Peyer's patch (tissue), 4 donors: Measurements from ENCODE around the gene KIF3B. TPM values are rescaled to one million over a fixed set of nuclear protein-coding genes. Genes with fewer than 3 reads are reported as not detected.

Experiments used
- DNase-seq, 3 donors: peaks; one replicate each; pipeline ENCODE4 v3.0.0-alpha.2; 2017 to 2019
- H3K27ac ChIP-seq, 4 donors: fragments of 200-600 bp; sonication (generic); one replicate each; pipeline ENCODE4 v1.5.1; 2016 to 2019
- H3K27me3 ChIP-seq, 2 donors: fragments of 200-600 bp; sonication (generic); one replicate each; pipeline ENCODE4 v1.5.1; 2019
- H3K36me3 ChIP-seq, 3 donors: fragments of 200-600 bp; sonication (generic); one replicate each; pipeline ENCODE4 v1.5.1; 2016 to 2019
- H3K4me1 ChIP-seq, 4 donors: fragments of 200-600 bp; sonication (generic); one replicate each; pipeline ENCODE4 v1.5.1; 2016 to 2019
- H3K4me3 ChIP-seq, 4 donors: fragments of 200-600 bp; sonication (generic); 1 replicate in 3 of 4; 2 replicates in 1 of 4; pipeline ENCODE4 v1.5.1; 2016 to 2019; ENCODE audit warnings: mild to moderate bottlenecking in 1 of 4
- H3K9me3 ChIP-seq, 4 donors: fragments of 200-600 bp; sonication (generic); one replicate each; pipeline ENCODE4 v1.5.1; 2016 to 2019; ENCODE audit warnings: mild to moderate bottlenecking in 1 of 4
- CTCF ChIP-seq, 6 experiments: fragments of 450-650 bp in 4 of 6; fragments of 200-600 bp in 2 of 6; sonication (generic) in 1 of 6; IDR thresholded peaks; one replicate each; pipeline ENCODE4 v1.5.1; 2017 to 2019; ENCODE audit warnings: antibody characterized with exemption in 6 of 6, mild to moderate bottlenecking in 3 of 6, moderate library complexity in 1 of 6
- POLR2A ChIP-seq, 2 donors: fragments of 450-650 bp; IDR thresholded peaks; one replicate each; pipeline ENCODE4 v1.5.1; 2017; ENCODE audit warnings: antibody characterized with exemption in 2 of 2, mild to moderate bottlenecking in 2 of 2, moderate library complexity in 2 of 2
- total RNA-seq, 4 donors: library from RNA; depleted of rRNA; stranded (reverse); fragments of >200 nt; gene quantifications; one replicate each; pipeline ENCODE4 v1.1.0, GENCODE V29; 2016

KIF3B gene
- total RNA-seq = 10 to 100 TPM; 42.1 to 77.6 (median 57.7) TPM

GRCh38 chr20:32277361-32278198 is at the start of gene KIF3B:
Gene KIF3B (plus strand): TSS chr20:32277651. CDS start chr20:32309778, 32,127 bp downstream.
- H3K9me3 ChIP-seq = no peaks in the 10 kb centered on the region
- no peaks in the 10 kb centered on the region for H3K27me3 ChIP-seq
- peaks cover 0 to 22% (median 2%) of the 10 kb centered on the region in 4 donors for H3K4me1 ChIP-seq
- peak; percentile 83 to 94 (median 84) for DNase-seq
- peak; percentile 28 to 43 for TF ChIP-seq POLR2A (IDR thresholded peaks at IDR 0.05)
- TF ChIP-seq CTCF (IDR thresholded peaks at IDR 0.05) = peak in 1 of 6 experiments; percentile 2
- H3K36me3 ChIP-seq = no peaks in the 10 kb centered on the region
- peak within 1 kb of the TSS; percentile 78 to 91 (median 80) for H3K27ac ChIP-seq
- peak within 1 kb of the TSS; percentile 64 to 100 (median 88) for H3K4me3 ChIP-seq

DNA sequence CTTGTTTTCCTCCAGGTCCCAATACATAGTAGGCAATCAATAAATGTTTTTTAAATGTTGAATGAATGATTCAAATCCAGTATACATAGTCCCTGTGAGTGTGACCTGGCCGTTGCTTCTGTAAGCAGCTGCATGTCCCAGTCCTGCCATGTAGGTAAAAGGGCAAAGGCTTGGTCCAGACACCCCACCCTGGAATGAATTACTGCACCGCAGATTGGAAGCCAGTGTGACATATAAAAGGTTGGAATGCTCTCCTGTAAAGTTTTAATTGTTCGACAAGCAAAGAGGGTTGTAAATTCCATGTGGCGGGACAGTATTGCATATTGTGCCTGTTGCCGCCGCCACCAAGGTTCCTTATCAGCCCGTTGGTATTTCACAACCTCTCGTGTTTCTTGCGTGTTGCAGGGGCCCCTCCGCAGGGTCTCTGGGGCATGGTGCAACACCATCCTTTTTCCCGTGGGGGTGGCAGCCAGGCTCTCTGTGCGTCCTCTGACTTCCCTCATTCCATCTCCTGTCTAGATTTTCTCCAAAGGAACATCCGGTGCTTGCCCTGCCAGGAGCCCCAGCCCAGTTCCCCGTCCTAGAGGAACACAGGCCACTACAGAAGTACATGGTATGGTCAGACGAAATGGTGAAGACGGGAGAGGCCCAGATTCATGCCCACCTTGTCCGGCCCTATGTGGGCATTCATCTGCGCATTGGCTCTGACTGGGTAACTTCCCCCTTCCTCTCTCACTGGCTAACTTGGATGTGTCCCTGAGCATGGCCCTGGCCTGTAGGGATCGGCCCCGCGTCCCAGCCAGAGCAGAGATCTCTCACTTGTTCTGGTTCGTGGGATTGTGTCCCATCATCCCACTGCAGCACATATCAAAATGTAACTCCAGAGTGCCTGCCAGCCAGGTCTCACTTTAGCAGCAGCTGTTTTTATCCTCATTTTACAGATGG is 49.4 kb upstream of the KIF3B start:
- peak in 2 of 3 donors; percentile 78 to 89 for DNase-seq
- Histone ChIP-seq H3K36me3 (peaks cover 0 to 50% (median 0%) of the 10 kb centered on the region in 3 donors), H3K27ac (peak overlapping the region in 3 of 4 donors; percentile 69 to 96 (median 86))

DNA sequence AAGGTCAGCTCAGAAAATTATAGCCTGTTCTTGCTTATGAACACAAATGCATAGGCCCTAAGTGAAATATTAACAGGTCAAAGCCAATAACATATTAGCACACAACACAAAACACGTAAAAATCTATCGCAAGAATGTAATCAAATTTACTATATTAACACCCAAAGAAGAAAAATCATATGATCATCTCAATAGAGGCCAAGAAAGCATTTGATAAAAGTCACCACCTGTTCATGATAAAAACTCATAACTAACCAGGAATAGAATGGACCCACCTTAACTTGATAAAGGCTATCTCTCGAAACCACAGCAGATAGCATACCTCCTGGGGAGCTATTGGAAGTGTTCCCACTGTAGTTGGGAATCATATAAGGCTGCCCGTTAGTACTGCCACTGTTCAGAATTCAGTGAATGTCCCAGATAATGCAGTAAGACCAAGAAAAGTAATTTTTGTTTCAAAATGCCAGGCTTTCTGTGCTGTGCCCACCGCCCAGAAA is 48.2 kb upstream of the KIF3B start:
- TF ChIP-seq CTCF (IDR thresholded peaks at IDR 0.05) = no peak
- no peak for TF ChIP-seq POLR2A (IDR thresholded peaks at IDR 0.05)
- Histone ChIP-seq H3K36me3 (peaks cover 0 to 52% (median 0%) of the 10 kb centered on the region in 3 donors), H3K4me3 (no peak overlapping the region), H3K4me1 (peaks cover 0 to 36% (median 8%) of the 10 kb centered on the region in 4 donors), H3K27me3 (no peaks in the 10 kb centered on the region), H3K9me3 (no peaks in the 10 kb centered on the region), H3K27ac (peak overlapping the region in 1 of 4 donors; percentile 96)
- DNase-seq = no peak

More for the DNA sequence above, 49.4 kb upstream of the KIF3B start:
- no peak for TF ChIP-seq CTCF (IDR thresholded peaks at IDR 0.05)
- TF ChIP-seq POLR2A (IDR thresholded peaks at IDR 0.05) = peak in 1 of 2 donors; percentile 44
- H3K9me3 ChIP-seq = no peaks in the 10 kb centered on the region
- H3K27me3 ChIP-seq = no peaks in the 10 kb centered on the region
- peaks cover 0 to 36% (median 8%) of the 10 kb centered on the region in 4 donors for H3K4me1 ChIP-seq
- peak overlapping the region in 1 of 4 donors; percentile 9 for H3K4me3 ChIP-seq

GRCh38 chr20:32230707-32231106 is 46.7 kb upstream of the KIF3B start:
- Histone ChIP-seq H3K4me1 (peaks cover 0 to 38% (median 8%) of the 10 kb centered on the region in 4 donors), H3K36me3 (peaks cover 0 to 64% (median 0%) of the 10 kb centered on the region in 3 donors)

More at GRCh38 chr20:32230707-32231106, 46.7 kb upstream of the KIF3B start:
- no peaks in the 10 kb centered on the region for H3K27me3 ChIP-seq
- no peak for TF ChIP-seq POLR2A (IDR thresholded peaks at IDR 0.05)
- no peak for TF ChIP-seq CTCF (IDR thresholded peaks at IDR 0.05)
- H3K9me3 ChIP-seq = no peaks in the 10 kb centered on the region
- no peak for DNase-seq
- no peak overlapping the region for H3K4me3 ChIP-seq
- peak overlapping the region in 1 of 4 donors; percentile 50 for H3K27ac ChIP-seq
